Measurements from ENCODE around the gene CNNM3.
"Not testable (repeated sequence)": the region's sequence is repeated elsewhere in the genome, so short reads cannot be mapped to it uniquely, and the experiment has no call there.

Gene CNNM3

DNA sequence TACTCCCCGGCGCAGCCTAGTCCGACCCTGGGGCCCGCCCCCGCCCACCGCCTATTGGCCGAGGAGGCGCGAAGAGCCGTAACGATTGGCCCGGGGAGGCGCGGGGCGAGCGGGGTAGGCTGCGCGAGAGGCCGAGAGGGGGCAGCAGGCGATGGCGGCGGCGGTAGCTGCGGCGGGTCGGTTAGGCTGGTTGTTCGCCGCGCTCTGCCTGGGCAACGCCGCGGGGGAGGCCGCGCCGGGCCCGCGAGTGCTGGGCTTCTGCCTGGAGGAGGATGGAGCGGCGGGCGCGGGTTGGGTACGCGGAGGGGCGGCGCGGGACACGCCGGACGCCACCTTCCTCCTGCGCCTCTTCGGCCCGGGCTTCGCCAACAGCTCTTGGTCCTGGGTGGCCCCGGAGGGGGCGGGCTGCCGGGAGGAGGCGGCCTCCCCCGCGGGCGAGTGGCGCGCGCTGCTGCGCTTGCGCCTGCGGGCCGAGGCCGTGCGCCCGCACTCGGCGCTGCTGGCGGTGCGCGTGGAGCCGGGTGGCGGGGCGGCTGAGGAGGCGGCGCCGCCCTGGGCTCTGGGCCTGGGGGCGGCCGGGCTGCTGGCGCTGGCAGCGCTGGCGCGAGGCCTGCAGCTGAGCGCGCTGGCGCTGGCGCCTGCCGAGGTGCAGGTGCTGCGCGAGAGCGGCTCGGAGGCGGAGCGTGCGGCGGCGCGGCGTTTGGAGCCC, at the start of gene CNNM3:
Gene CNNM3, plus strand, starts transcription at position 142 of the 709 bp plus-strand sequence. Its CDS starts 10 bp downstream, at position 152.
- DNase-seq: peak; percentile 97

DNA sequence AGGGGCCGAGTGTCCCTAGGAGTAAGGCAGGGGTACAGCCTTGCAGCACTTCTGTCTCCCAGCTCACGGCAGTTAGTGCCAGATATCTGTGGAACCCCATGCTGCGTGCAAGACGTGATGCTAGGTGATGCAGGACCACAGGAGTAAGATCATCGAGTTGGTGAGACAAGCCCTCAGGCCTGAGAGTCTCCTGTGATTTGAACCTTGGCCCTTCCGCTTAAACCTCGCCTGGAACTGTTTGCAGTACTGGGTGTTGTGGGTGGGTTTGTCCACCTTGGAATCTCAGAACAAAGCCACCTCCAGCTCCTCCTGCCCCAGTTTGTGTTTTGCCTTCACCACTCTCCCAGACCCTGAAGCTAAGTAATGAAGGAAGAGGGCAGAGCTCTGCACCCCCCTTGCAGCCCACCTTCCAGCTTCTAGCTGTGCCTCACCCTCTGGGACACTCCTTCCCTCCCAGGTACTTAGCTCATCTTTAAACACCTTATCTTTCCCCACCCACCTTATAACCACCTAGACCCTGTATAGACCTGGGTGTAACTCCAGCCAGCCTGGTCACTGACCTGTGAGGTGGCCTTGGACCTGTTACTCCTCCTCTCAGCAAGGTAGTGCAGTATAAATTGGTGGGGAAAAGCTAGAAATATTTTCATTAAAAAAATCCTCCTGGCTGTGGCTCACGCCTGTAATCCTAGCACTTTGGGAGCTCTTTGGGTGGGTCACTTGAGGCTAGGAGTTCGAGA, 48.8 kb upstream of the CNNM3 start:
- DNase-seq: no peak

DNA sequence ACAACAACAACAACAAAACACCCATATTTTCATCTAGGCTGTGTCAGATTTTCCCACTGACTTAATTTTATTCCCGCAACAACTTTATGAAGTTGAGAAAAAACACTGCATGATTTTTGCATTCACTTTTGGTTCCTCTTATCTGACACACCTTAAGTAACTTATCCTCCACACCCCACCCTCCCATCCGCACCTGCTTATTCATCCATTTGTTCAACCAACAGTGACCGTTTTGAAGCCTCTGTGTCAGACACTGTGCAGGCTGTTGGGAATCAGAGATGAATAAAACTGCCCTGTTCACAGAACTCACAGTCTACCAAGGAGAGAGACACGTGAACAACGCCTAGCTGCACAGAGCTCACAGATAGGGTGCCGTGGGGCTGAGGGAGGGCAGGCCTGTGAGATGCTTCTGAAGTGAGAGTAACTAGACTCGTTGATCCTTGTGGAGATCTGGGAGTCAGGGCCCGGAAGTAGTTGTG, 47.9 kb upstream of the CNNM3 start:
- no peak for DNase-seq

DNA sequence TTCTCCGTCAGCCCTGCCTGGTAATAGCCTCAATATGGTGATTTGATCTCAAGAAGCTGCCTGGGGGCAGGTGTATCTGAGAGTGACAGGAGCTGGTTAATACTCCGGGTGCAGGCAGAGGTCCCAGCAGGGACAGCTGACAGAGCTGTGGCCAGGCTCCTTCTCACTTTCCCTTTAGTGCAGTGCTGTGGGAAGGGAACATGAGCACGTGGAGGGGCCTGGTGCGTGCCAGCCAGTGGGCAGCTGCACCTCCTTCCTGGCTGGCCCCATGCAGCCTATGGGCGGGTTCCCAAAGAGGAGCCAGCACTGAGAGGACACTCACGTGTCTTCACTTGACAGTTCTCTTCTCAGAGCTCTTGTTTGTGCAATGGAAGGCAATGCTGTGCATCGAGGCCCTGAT, 46.3 kb upstream of the CNNM3 start:
- DNase-seq: no peak

DNA sequence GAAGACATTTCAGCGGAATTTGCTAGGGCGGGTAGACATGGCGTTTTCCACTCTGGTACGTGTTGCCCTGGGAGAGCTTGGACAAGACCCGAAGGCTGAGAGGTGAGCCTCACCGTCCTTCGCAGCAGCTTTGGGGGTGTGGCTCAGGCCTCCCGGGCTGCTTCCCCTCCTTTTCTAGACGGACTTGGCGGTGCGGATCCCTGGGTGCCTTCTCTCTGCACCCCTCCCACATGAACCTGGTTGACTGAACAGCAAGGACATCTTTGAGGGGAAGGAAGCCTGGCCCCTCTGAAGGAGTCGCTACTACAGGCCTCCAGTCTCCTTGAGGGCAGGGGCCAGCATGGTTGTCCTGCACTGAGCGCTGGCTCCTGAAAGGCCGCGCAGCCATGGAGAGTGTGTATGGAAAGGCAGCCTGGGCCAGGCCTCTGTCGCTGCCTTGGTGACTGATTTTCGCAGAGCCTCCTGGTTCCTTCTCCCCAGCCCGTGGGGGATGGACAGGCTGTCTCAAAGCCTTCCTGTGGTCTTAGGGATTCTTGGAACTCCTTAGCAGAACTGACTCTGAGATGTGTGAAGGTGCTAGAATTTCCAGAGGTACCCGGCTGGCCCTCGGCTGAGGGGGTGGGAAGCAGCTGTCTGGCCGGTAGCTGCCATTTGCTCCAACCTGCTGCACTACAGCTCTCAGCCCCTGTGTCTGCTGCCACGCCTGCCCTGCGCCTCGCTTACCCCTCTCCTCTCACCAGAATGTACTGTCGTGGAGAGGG, 45.4 kb upstream of the CNNM3 start:
- no peak for DNase-seq

DNA sequence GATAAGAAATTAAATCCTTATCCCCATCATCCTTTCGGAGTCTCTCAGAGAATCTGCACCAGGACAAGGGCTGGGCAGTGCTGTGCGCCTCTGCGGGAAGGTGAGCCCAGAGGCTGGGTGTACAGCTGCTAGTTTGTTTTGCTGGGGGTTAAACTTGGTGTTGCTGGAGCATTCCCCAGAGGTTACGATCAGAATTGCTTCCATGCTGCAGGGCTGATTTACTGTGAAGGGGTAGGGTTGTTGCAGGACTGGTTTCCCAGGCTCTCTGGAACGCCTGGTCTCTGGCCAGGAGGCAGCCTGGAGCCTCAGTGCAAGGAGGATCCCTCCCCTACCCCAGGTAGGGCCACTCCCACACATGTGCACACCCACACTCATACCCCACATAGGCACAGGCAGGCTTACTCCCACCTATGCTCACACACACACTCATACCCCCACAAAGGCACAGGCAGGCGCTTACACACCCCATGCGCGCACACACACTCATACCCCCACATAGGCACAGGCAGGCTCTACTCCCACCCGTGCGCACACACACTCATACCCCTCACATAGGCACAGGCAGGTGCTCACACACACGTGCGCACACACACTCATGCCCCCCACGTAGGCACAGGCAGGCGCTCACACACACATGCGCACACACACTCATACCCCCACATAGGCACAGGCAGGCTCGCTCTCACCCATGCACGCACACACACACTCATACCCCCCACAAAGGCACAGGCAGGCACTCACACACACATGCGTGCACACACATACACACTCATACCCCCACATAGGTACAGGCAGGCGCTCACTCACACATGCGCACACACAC, 44.1 kb upstream of the CNNM3 start:
- DNase-seq: no peak

DNA sequence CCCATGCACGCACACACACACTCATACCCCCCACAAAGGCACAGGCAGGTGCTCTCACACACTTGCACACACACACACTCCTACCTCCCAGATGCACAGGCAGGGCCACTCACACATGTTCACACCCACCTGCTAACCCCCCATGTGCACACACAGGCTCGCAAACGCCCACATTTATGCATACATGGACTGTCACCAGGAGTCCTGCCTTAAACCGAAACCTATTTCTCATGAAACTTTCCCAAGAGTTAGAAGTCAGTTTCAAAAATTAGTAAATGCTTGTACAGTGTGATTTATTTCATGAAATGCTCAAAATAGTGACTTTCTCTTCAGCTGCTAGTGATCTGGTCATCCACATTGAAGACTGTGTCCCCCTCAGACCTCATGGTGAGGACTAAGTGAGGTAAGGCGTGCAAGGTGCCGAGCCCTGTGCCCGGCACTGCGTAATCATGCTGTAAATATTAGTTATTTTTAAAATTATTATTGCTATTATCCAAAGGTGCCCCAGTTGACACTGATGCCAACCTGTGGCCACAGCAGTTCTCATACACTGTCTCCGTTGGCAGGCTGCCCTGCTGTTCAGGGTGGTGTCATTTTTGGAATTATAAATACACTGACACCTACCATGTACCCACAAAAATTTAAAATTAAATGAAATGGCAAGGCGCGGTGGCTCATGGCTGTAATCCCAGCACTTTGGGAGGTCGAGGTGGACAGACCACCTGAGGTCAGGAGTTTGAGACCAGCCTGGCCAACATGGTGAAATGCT, 43.0 kb upstream of the CNNM3 start:
- DNase-seq: no peak

DNA sequence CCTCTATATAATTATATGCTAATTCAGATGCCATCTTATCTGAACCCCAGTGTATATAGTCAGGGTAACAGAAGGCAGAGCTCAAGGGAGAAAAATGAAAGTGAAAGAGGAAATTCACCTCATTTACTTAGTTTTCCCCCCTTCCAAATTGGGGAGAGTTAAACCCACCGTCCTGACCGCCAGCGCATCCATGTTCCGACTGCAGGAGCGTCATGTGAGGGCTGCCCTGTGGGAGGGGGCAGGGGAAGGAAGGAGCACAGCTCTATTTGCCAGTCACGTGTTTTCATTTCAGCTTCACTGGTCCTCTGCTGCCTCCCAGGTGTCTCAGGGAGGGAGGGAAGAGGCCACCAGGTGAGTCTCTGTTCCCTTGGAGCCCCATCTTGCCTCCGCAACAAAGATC, 42.1 kb upstream of the CNNM3 start:
- DNase-seq: no peak

DNA sequence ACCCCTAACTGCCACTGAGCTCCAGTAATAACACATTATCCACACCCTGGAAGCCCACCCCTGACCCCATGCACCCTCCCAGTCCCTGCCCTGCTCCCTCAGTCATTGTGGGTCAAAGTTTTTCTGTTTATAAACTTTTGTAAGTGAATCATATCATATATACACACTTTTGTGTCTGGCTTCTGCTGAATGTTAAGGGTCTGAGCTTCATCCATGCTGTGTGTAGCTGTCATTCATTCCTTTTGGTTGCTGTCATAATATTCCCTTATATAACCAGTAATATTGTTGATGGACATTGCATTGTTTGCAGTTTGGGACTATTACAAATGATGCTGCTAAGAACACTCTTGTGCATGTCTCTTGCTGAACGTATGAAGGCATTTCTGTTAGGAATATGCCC, 40.9 kb upstream of the CNNM3 start:
- no peak for DNase-seq

DNA sequence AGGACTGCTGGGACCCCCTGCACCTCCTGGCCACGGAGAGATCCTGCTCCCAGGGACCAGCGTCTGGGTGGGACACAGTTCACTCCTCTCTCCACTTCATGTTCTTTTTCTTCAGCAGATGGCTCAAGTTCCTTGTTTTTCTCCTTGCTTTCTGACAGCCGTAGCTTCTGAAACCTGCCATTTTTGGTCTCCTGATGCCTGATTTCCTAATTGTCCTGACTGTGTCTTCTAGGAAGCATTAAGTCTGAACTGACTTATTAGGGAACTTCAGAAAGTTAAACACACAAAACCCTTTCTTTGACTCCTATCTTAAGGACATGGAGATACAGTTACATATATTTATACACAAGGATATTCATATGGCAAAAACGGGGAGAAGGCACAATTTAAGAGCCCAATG, 32.7 kb upstream of the CNNM3 start:
- DNase-seq: no peak

DNA sequence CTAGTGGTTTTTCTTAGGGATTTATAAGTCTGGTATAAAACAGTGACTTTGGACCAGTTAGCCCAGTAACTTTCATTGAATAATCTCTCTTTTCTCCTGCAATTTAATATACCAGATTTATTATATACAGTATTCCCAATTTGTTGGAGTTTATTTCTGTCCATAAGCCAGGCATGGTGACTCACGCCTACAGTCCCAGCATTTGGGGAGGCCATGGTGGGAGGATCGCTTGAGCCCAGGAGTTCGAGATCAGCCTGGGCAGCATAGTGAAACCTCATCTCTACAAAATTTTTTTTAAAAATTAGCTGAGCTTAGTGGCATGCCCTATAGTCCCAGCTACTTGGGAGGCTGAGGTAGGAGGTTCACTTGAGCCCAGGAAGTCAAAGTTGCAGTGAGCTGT, 28.7 kb upstream of the CNNM3 start:
- no peak for DNase-seq

DNA sequence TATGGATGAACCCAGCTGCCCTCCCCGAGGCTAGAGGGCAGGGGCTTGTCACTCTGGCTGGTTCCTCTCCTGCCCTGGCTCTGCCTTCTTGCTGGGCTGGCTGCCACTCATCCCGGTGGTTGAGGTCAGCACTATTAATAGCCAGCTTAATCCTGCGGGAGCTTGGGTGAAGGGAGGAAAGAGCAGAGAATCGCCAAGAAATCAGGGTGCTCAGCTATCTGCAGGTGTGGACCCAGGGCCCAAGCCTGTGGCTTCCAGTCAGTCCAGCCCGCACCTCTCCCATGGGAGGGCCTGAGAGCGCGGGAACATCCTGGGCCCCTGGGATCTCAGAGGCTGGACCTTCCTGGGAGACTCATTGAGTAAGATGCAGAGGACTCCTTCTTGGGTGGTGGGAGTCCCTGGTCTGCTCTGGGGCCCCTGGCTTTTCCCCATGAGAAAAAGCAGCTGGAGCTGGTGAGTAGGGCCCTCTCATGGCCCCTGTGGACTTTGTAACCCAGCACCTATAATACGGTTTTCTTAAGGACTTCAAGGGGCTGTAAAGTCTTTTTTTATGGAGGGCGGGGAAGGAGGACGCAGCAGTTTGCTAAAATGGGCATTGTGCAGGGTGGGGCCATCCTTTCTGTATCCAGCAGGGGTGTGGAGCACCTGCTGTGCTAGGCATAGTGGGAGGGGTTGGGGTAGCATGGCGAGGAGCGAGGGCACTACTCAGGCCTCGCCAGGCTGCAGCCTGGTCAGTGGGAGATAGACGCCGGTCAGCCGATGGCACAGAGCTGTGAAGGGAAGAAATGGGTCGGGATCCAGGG, 27.4 kb upstream of the CNNM3 start:
- peak; percentile 59 for DNase-seq

DNA sequence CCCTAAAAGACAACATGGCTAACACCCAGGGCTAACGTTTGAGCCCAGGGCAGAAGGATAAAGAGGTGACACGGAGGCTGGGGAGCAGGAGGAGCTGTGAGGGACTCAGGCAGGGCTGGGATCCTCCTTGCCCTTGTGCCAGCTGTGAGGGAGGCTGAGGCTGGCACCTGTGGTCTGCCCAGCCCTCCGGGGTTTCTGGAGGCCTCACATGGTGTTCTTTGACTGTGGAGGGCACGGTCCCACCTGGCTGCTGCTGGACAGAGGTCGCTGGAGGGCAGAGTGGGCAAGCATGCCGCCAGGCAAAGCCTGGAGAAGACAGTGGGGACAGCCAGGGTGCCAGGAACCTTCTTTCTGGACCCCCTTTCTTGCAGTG, 26.8 kb upstream of the CNNM3 start:
- no peak for DNase-seq

DNA sequence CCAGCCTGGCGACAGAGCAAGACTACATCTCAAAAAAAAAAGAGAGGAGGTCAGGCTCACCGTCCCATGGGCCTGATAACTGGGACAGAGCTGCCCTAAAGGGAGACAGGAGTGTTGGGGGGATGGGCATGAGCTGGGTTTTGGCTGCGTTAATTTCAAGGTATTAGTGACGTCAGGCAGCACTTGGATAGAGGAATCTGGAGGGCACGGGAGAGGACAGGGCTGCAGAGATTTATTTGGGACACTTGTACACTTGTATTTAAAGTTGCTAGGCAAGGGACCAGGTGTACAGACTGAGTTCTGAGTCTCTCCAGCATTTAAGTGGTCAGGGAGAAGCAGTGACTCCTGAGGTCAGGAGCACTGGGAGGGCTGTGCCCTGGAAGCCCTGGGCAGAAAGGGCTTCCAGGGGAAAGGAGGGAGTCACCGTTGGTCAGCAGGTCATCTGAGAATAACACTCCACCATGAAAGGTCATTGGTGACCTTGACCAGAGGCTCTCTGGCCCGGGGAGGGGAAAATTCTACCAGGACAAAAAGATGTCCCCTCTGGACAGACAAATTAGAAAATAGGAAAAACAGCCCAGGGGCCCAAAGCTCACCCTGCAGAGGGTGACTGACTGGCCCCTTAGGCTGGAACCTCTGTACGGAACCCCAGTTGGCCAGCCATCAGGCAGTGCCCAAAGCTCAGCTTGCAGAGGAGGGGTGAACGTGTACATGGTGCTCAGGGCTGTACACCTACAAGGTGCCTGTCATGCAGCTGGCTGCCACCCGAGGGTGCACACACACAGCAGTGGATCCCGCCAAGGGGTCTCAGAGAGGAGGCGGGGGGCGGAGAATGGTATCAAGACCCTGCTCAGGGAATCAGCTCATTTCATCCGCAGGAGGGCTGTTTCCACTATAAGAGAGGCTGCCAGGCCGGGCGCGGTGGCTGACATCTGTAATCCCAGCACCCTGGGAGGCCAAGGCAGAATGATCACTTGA, 23.0 kb upstream of the CNNM3 start:
- no peak for DNase-seq

DNA sequence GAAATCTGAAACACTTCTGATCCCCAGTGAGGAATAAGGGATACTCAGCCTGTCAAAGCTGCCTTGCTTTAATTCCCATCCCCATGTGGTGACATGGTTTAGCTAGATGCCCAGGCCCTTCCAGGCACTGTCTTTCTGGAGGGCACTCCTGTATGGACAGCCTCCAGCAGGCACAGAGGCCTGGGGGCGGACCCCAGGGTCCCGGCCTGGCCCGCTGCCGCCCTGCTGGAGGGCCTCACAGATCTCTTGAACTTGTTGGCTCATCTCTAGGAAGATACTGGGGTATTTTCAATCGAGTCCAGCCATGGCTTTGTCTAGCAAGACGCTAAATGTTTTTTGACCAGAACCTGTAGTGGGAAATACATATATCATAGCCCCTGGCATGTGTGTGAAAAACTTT, 21.0 kb upstream of the CNNM3 start:
- DNase-seq: no peak

DNA sequence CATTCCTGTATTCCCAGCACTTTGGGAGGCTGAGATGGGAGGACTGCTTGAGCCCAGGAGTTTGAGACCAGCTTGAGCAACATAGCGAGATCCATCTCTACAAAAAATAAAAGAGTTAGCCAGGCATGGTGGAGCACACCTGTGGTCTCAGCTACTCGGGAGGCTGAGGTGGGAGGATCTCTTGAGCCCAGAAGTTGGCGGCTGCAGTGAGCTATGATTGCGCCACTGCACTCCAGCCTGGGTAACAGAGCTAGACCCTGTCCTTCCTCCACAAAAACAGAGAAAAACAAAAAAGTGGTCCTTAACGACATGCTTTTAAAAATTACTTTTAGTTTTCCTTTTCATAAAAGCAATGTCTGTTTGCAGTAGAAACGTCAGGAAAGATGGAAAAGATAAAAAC, 19.6 kb upstream of the CNNM3 start:
- not testable (repeated sequence) for DNase-seq

DNA sequence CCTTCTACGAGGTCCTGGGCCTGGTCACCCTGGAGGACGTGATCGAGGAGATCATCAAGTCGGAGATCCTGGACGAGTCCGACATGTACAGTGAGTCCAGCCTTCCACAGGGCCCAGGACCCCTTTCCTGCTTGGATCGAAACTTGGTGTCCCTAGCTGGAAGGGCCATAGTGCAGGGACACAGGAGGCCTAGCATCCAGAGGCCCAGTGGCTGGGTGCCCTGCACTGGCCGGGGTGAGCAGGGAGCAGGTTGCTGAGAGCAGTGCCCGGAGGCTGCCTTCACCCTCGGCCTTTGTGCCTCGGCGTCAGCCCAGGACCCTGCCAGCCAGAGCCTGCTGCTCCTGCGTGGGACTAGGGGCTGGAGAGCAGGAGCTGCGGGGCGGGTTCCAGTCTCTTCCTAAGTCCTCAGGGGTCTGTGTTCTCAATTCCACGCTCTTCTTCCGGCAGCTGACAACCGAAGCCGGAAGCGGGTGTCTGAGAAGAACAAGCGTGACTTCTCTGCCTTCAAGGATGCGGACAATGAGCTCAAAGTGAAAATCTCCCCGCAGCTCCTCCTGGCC, 18.9 kb upstream of the CNNM3 start:
- no peak for DNase-seq

DNA sequence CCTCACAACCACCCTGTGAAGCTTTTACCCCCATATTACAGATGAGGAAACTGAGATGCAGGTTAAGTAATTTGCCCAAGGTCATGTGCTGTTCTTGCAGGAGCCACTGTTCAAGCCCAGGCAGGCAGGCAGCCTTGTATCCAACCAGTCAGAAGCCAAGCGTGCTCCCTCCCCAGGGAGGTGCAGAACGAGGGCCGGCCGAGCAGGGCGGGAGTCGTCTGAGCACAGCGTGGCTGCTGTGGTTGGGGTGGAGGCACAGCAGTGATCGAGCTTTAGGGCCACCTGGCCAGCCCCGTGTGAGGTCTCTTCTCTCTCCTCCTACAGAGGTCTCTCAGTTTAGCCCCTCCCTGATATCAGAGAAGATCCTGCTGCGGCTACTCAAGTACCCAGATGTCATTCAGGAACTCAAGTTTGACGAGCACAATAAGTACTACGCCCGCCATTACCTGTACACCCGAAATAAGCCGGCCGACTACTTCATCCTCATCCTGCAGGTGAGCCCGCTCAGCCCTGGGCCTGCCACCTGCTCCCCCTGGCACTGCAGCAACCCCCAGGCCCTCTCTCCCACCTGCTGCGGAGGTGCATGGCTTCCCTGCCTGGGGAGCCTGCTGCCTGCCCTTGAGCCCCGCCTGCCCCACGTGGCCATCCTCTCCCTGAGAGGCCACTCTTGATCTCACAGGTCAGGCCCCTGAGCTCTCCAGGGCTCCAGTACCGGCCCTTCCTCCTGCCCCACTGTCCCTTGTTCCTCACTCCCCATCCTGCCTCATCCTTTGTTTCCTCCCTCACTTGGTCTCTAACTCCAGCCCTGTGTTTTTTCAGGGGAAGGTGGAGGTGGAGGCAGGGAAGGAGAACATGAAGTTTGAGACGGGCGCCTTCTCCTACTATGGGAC, 17.1 kb upstream of the CNNM3 start:
- DNase-seq: no peak

DNA sequence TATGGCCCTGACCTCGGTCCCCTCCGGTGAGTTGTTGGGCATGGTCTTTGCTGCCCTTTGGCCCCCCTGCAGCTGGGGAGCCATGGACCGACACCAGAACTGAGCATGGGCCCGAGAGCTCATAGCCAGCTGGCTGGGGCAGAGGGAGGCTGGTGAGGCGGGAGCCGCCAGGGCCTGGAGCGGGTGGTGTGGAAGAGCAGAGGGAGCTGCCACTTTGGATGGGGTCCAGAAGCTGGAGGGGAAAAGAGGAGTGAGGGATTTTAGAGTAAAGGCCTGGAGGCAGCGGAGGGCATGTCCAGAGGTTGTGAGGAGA, 16.5 kb upstream of the CNNM3 start:
- no peak for DNase-seq

Data from retina (tissue), 1 donor.